B cell (primary cell): ENCODE data around the gene TRAPPC14. TPM values are rescaled to one million over a fixed set of nuclear protein-coding genes. Genes with fewer than 3 reads are reported as not detected.

Source experiments
- ATAC-seq: fragments of 200-7000 bp; cut with Tn5 transposase; one replicate; pipeline ENCODE4 v1.10.0; 2021; ENCODE audit warnings: low read depth, mild to moderate bottlenecking, moderate number of reproducible peaks, moderate library complexity
- CTCF ChIA-PET: fragments of 350-600 bp; sonication (Branson Sonifier 250); formaldehyde crosslinking; loops from one replicate; lab custom pipeline; 2021; ENCODE audit warnings: antibody characterized with exemption, inconsistent platforms; lab: Charles Lee
- POLR2A ChIA-PET: fragments of 350-600 bp; sonication (Branson Sonifier 250); formaldehyde crosslinking; loops from one replicate; lab custom pipeline; 2021; ENCODE audit warnings: antibody characterized with exemption; lab: Charles Lee
- DNase-seq: peaks from one replicate; pipeline ENCODE4 v3.0.0; 2013
- H2AFZ ChIP-seq: 2 replicates; pipeline ENCODE4 v1.6.1; 2012; ENCODE audit warnings: mild to moderate bottlenecking, low read depth, low read length; ENCODE audit not compliant: insufficient read depth, poor library complexity, severe bottlenecking
- H3K27ac ChIP-seq, 2 donors: 1 replicate in 1 of 2; 2 replicates in 1 of 2; pipeline ENCODE4 v1.5.1; 2012 to 2013; ENCODE audit warnings: low read length in 2 of 2, mild to moderate bottlenecking in 2 of 2, moderate library complexity in 1 of 2
- H3K27me3 ChIP-seq, 4 experiments: fragments of 200-600 bp in 1 of 4; sonication (generic) in 1 of 4; replicated peaks in 1 of 4; 1 replicate in 2 of 4; 2 replicates in 2 of 4; pipeline versions ENCODE4 v1.6.1 to v1.7.0; 2013 to 2016; ENCODE audit warnings: low read length in 3 of 4, mild to moderate bottlenecking in 2 of 4, mixed read lengths in 1 of 4, moderate library complexity in 1 of 4; ENCODE audit not compliant: insufficient read depth in 4 of 4, control insufficient read depth in 3 of 4; ENCODE audit errors: control extremely low read depth in 1 of 4
- H3K36me3 ChIP-seq, 2 experiments: replicated peaks in 1 of 2; 1 replicate in 1 of 2; 2 replicates in 1 of 2; pipeline versions ENCODE4 v1.6.1 to v1.7.1; 2013; ENCODE audit warnings: low read length in 1 of 2; ENCODE audit not compliant: insufficient read depth in 2 of 2, control insufficient read depth in 1 of 2; ENCODE audit errors: control extremely low read depth in 1 of 2, extremely low read depth in 1 of 2
- H3K4me1 ChIP-seq, 2 donors: fragments of 200-600 bp in 1 of 2; sonication (generic) in 1 of 2; 1 replicate in 1 of 2; 2 replicates in 1 of 2; pipeline versions ENCODE4 v1.5.1 to v1.6.1; 2013 to 2017; ENCODE audit warnings: low read length in 2 of 2; ENCODE audit not compliant: control insufficient read depth in 2 of 2, insufficient read depth in 2 of 2
- H3K4me2 ChIP-seq: replicated peaks from 2 replicates; pipeline ENCODE3; 2012; ENCODE audit warnings: mild to moderate bottlenecking, low read depth, low read length; ENCODE audit not compliant: poor library complexity, severe bottlenecking
- H3K4me3 ChIP-seq, 5 experiments: fragments of 200-600 bp in 1 of 5; sonication (generic) in 1 of 5; 1 replicate in 3 of 5; 2 replicates in 2 of 5; pipeline versions ENCODE4 v1.5.1 to v1.7.0; 2011 to 2016; ENCODE audit warnings: low read length in 4 of 5, mild to moderate bottlenecking in 4 of 5, low read depth in 2 of 5, control low read depth in 1 of 5, moderate library complexity in 1 of 5; ENCODE audit not compliant: insufficient read depth in 1 of 5; ENCODE audit errors: control extremely low read depth in 1 of 5, extremely low read depth in 1 of 5
- H3K79me2 ChIP-seq: fragments of 200-600 bp; sonication (generic); one replicate; pipeline ENCODE4 v1.6.0; 2016; ENCODE audit warnings: low read length; ENCODE audit not compliant: control insufficient read depth, insufficient read depth
- H3K9ac ChIP-seq: fragments of 200-600 bp; sonication (generic); 2 replicates; pipeline ENCODE4 v1.6.1; 2017; ENCODE audit warnings: mild to moderate bottlenecking, low read length, moderate library complexity
- H3K9me3 ChIP-seq, 3 donors: one replicate each; pipeline versions ENCODE4 v1.6.1 to v1.7.1; 2013; ENCODE audit warnings: low read length in 2 of 3; ENCODE audit not compliant: control insufficient read depth in 2 of 3, insufficient read depth in 1 of 3; ENCODE audit errors: control extremely low read depth in 1 of 3
- H4K20me1 ChIP-seq: 2 replicates; pipeline ENCODE4 v1.6.0; 2012; ENCODE audit warnings: mild to moderate bottlenecking, low read length; ENCODE audit not compliant: insufficient read depth, control insufficient read depth, poor library complexity, severe bottlenecking
- H3K27ac Mint-ChIP-seq: one replicate; pipeline ENCODE4 v1.8.0; 2021; ENCODE audit warnings: mixed read lengths
- H3K27me3 Mint-ChIP-seq: one replicate; pipeline ENCODE4 v1.8.0; 2021; ENCODE audit warnings: mixed read lengths
- H3K4me1 Mint-ChIP-seq: one replicate; pipeline ENCODE4 v1.8.0; 2021; ENCODE audit warnings: mixed read lengths
- H3K4me3 Mint-ChIP-seq: one replicate; pipeline ENCODE4 v1.8.0; 2021; ENCODE audit warnings: mixed read lengths
- H3K9me3 Mint-ChIP-seq: one replicate; pipeline ENCODE4 v1.8.0; 2022; ENCODE audit warnings: mixed read lengths; ENCODE audit not compliant: insufficient read depth
- CTCF ChIP-seq: fragments of 200-600 bp; IDR thresholded peaks from one replicate; pipeline ENCODE4 v1.8.0; 2022; ENCODE audit warnings: antibody characterized with exemption, mild to moderate bottlenecking
- EZH2 ChIP-seq: IDR thresholded peaks from 2 replicates; pipeline ENCODE4 v1.6.1; 2012; ENCODE audit warnings: borderline replicate concordance, low read depth, mild to moderate bottlenecking, moderate library complexity, low read length; ENCODE audit not compliant: insufficient read depth, poor library complexity, severe bottlenecking
- WGBS: methylation state at CpG from one replicate; pipeline ENCODE4 v1.1.5; 2013; ENCODE audit warnings: missing lambda C conversion rate; ENCODE audit not compliant: insufficient coverage; 5-methylcytosine and 5-hydroxymethylcytosine counted together
- intact Hi-C: fragments of 100-400 bp; cut with micrococcal nuclease; formaldehyde crosslinking; loops from one replicate; pipeline ENCODE4 v1.10.0; 2022
- polyA plus RNA-seq: library from polyadenylated mRNA; depleted of rRNA; stranded (reverse); fragments of >200 nt; gene quantifications from 2 replicates; pipeline ENCODE4 v1.2.3, GENCODE V29; 2012
- total RNA-seq, 2 donors: library from RNA; stranded (reverse); fragments of 120-200 nt in 1 of 2; gene quantifications; 1 replicate in 1 of 2; 2 replicates in 1 of 2; pipeline versions ENCODE4 v1.2.3 to v1.2.4, GENCODE V29; 2013 to 2022

TRAPPC14 gene
- total and polyA plus RNA-seq, 2 donors (not counting 1 experiment from before 2014, with no cell fraction given), result 64.8 to 71.2 TPM

GRCh38 chr7:100153708-100154535 lies 4.6 kb downstream of the TRAPPC14 start:
- no peak overlapping the region for H3K4me3 Mint-ChIP-seq
- H3K27ac ChIP-seq, result peak overlapping the region in 1 of 2 donors; percentile 25
- 98% methylated on average over 6 of the region's 16 CpGs for WGBS

More at GRCh38 chr7:100153708-100154535, 4.6 kb downstream of the TRAPPC14 start:
- Histone ChIP-seq H2AFZ (no peak overlapping the region), H3K4me2 (no peak overlapping the region), H3K27me3 (no peaks in the 10 kb centered on the region), H3K9ac (no peak overlapping the region), H4K20me1 (peaks cover 28% of the 10 kb centered on the region), H3K4me1 (peaks cover 41 to 58% of the 10 kb centered on the region in 2 donors), H3K9me3 (no peaks in the 10 kb centered on the region), H3K79me2 (peaks cover 64% of the 10 kb centered on the region), H3K4me3 (no peak overlapping the region), H3K36me3 (peaks cover 0 to 54% of the 10 kb centered on the region in 2 experiments)
- Mint-ChIP-seq H3K9me3 (no peaks in the 10 kb centered on the region), H3K27me3 (no peaks in the 10 kb centered on the region), H3K4me1 (peaks cover 57% of the 10 kb centered on the region), H3K27ac (peak overlapping the region; percentile 59)
- ChIA-PET POLR2A (no interaction called here), CTCF (interaction anchor here (0.8 to 1.1 kb wide), 2 partner anchors 15 to 64 kb away, joined by 3 read pairs; no protein-coding TSS in a partner anchor)
- no peak for DNase-seq
- intact Hi-C loops, result no loop called here
- TF ChIP-seq CTCF, result no peak
- TF ChIP-seq EZH2, result no peak
- no peak for ATAC-seq
